Hepatocyte (in vitro differentiated cells): ENCODE measurements around the gene TNFRSF12A. TPM values are rescaled to one million over a fixed set of nuclear protein-coding genes. Genes with fewer than 3 reads are reported as not detected.

Source experiments
- DNase-seq: peaks from one replicate; pipeline ENCODE4 v3.0.0-alpha.2; 2016; ENCODE audit warnings: low spot score
- H2AFZ ChIP-seq: fragments of 200-600 bp; sonication (generic); 2 replicates; pipeline ENCODE4 v1.6.0; 2016; ENCODE audit warnings: antibody characterized with exemption, mild to moderate bottlenecking
- H3K27ac ChIP-seq: fragments of 200-600 bp; sonication (generic); 2 replicates; pipeline ENCODE4 v1.5.1; 2016; ENCODE audit warnings: mild to moderate bottlenecking
- H3K27me3 ChIP-seq: fragments of 200-600 bp; sonication (generic); 2 replicates; pipeline ENCODE4 v1.6.1; 2016
- H3K36me3 ChIP-seq: fragments of 200-600 bp; sonication (generic); replicated peaks from 2 replicates; pipeline ENCODE4 v1.5.1; 2016; ENCODE audit warnings: low read depth; ENCODE audit not compliant: insufficient read depth
- H3K4me1 ChIP-seq: fragments of 200-600 bp; sonication (generic); 2 replicates; pipeline ENCODE4 v1.5.1; 2016; ENCODE audit warnings: mild to moderate bottlenecking, moderate library complexity; ENCODE audit not compliant: insufficient read depth
- H3K4me2 ChIP-seq: fragments of 200-600 bp; sonication (generic); 2 replicates; pipeline ENCODE4 v1.6.0; 2016
- H3K4me3 ChIP-seq: fragments of 200-600 bp; sonication (generic); 2 replicates; pipeline ENCODE4 v1.5.1; 2016; ENCODE audit warnings: mild to moderate bottlenecking
- H3K79me2 ChIP-seq: fragments of 200-600 bp; sonication (generic); 2 replicates; pipeline ENCODE4 v1.6.0; 2017; ENCODE audit warnings: mild to moderate bottlenecking
- H3K9me2 ChIP-seq: fragments of 200-600 bp; sonication (generic); replicated peaks from 2 replicates; pipeline ENCODE4 v1.6.0; 2017; ENCODE audit warnings: mild to moderate bottlenecking; ENCODE audit not compliant: insufficient read depth
- H3K9me3 ChIP-seq: fragments of 200-600 bp; sonication (generic); 2 replicates; pipeline ENCODE4 v1.5.1; 2016; ENCODE audit warnings: low read depth, mild to moderate bottlenecking
- H4K20me1 ChIP-seq: fragments of 200-600 bp; sonication (generic); 2 replicates; pipeline ENCODE4 v1.6.0; 2016; ENCODE audit warnings: mild to moderate bottlenecking; ENCODE audit not compliant: insufficient read depth, poor library complexity, severe bottlenecking
- EZH2 ChIP-seq: fragments of 200-600 bp; sonication (generic); IDR thresholded peaks from 2 replicates; pipeline ENCODE4 v1.6.1; 2016; ENCODE audit warnings: antibody characterized with exemption, mild to moderate bottlenecking, borderline replicate concordance
- EZH2phosphoT487 ChIP-seq: fragments of 200-600 bp; sonication (generic); IDR thresholded peaks from one replicate; pipeline ENCODE4 v1.6.1; 2018; ENCODE audit warnings: antibody characterized with exemption, mild to moderate bottlenecking, low read depth, moderate library complexity; ENCODE audit not compliant: unreplicated experiment, severe bottlenecking
- WGBS: methylation state at CpG from one replicate; pipeline ENCODE4 v1.1.6; 2016; ENCODE audit warnings: low lambda C conversion rate; ENCODE audit errors: missing lambda C conversion rate; 5-methylcytosine and 5-hydroxymethylcytosine counted together
- polyA plus RNA-seq: library from polyadenylated mRNA; unstranded; fragments of >200 nt; fragmentation: Nextera tagmentation; extraction: Ambion mirVana; gene quantifications from 2 replicates; pipeline ENCODE4 v1.2.1, GENCODE V29; 2016
- total RNA-seq: library from RNA; depleted of rRNA; stranded (reverse); fragments of >200 nt; gene quantifications from 2 replicates; pipeline ENCODE4 v1.2.3, GENCODE V29; 2014
- TF ChIP-seq, protein P1 (sequence below): fragments of 200-600 bp; sonication (generic); IDR thresholded peaks from 2 replicates; pipeline ENCODE4 v1.5.1; 2016; ENCODE audit warnings: antibody characterized with exemption, mild to moderate bottlenecking; ENCODE audit not compliant: poor library complexity

TNFRSF12A gene
- total and polyA plus RNA-seq, 2 experiments from 2014 or later: 127 to 385 TPM

DNA sequence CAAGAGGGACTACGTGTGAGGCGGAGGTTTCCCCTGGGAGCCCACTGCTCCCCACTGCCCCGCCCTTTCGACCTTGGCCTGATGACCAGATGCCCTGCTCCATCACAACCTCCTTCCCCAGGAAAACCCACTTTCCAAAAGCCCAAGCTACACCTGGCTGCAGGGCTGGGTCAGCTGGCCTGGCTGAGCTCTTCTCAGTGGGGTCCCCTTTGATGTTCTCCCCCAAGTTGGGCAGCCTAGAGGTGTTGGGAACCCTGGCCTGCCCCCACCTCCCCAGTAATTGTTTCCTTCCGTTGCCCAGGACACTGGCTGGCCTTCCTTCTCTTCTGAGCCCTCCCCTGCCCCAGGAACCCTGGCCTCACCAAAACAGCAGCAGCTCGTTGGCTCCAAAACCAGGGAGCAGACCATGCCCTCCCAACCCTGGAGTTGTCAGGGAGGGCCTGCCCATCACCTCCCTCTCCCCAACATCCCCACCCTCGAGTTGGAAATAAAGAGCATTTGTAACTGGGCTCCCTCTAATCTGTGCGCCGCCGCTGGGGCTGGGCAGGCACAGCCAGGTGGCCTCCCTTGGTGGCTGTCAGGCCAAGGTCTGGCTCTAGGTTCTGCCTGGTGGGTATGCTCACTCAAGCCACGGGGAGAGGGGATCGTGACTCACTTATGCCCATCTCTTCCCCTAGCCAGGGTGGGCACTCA is 6.0 kb upstream of the TNFRSF12A start:
- H3K4me1 ChIP-seq: peaks cover 33% of the 10 kb centered on the region
- no peak for DNase-seq
- H3K79me2 ChIP-seq: peaks cover 21% of the 10 kb centered on the region
- H3K9me2 ChIP-seq: no peaks in the 10 kb centered on the region
- H3K27me3 ChIP-seq: peaks cover 7% of the 10 kb centered on the region
- no peak overlapping the region for H3K27ac ChIP-seq
- H3K36me3 ChIP-seq: no peaks in the 10 kb centered on the region
- TF ChIP-seq EZH2: no peak
- TF ChIP-seq, protein P1, sequence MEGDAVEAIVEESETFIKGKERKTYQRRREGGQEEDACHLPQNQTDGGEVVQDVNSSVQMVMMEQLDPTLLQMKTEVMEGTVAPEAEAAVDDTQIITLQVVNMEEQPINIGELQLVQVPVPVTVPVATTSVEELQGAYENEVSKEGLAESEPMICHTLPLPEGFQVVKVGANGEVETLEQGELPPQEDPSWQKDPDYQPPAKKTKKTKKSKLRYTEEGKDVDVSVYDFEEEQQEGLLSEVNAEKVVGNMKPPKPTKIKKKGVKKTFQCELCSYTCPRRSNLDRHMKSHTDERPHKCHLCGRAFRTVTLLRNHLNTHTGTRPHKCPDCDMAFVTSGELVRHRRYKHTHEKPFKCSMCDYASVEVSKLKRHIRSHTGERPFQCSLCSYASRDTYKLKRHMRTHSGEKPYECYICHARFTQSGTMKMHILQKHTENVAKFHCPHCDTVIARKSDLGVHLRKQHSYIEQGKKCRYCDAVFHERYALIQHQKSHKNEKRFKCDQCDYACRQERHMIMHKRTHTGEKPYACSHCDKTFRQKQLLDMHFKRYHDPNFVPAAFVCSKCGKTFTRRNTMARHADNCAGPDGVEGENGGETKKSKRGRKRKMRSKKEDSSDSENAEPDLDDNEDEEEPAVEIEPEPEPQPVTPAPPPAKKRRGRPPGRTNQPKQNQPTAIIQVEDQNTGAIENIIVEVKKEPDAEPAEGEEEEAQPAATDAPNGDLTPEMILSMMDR: no peak
- H3K4me3 ChIP-seq: no peak overlapping the region
- H3K4me2 ChIP-seq: peak overlapping the region; percentile 66
- H3K9me3 ChIP-seq: no peaks in the 10 kb centered on the region
- WGBS: 79% methylated on average over 12 of the region's 12 CpGs
- peaks cover 6% of the 10 kb centered on the region for H4K20me1 ChIP-seq
- no peak overlapping the region for H2AFZ ChIP-seq

DNA sequence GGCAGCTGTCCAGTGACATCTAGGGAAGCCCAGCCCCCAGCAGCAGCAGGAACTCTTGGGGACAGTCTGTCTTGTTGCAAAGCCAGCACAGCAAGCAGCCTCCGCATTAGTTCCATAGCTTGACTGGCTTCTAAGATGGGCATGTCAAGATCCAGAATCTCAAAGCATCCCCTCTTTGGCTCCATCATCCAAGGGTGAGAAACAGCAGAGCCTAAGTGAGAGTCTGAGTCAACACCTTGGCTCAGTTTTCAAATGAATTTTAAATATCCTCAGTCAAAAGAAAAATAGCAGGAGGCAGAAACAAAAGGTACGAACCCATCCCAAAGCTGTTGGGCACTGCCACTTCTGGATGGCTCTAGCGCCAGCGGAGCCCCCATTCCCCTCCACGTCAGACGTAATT is 5.2 kb upstream of the TNFRSF12A start:
- Histone ChIP-seq H3K4me1 (peaks cover 33% of the 10 kb centered on the region), H3K79me2 (peaks cover 28% of the 10 kb centered on the region), H4K20me1 (peaks cover 6% of the 10 kb centered on the region), H3K27ac (no peak overlapping the region), H2AFZ (no peak overlapping the region), H3K9me3 (no peaks in the 10 kb centered on the region), H3K4me3 (no peak overlapping the region), H3K36me3 (no peaks in the 10 kb centered on the region), H3K4me2 (no peak overlapping the region), H3K27me3 (peaks cover 7% of the 10 kb centered on the region), H3K9me2 (no peaks in the 10 kb centered on the region)
- DNase-seq: no peak
- TF ChIP-seq, protein P1: no peak
- TF ChIP-seq EZH2phosphoT487 (no peak), EZH2 (no peak)
- 96% methylated on average over 6 of the region's 6 CpGs for WGBS

DNA sequence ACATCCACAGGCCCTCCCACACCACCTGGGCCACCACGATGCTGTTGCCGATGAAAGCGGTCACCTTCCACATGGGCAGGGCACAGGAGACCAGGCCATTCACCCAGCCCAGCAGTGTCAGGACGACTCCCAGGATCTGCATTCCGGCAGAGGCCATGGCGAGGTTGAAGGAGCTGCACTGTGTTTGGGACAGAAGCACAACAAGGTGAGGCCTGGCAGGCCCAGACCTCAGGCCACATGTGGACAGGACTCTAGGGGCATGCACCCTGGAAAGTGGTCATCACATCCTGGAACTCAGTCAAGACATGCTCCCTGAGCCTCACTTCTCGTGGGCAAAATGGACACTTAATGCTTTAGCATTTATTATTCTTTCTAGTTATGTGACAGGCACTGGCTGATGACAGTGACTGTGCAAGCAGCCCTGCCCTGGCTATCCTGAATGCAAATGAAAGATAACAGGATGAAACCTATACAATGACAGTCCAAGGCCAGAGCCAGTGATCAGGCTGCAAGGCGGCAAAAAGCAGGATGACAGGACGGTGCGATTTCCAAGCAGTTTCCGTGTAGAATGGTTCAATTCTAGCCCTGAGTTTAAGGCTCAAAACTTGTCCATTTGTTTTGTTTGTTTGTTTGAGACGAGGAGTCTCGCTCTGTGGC is 4.2 kb upstream of the TNFRSF12A start:
- peaks cover 7% of the 10 kb centered on the region for H3K27me3 ChIP-seq
- no peak overlapping the region for H3K4me3 ChIP-seq
- H2AFZ ChIP-seq: no peak overlapping the region
- no peaks in the 10 kb centered on the region for H3K9me3 ChIP-seq
- H3K27ac ChIP-seq: no peak overlapping the region
- no peaks in the 10 kb centered on the region for H3K36me3 ChIP-seq
- peaks cover 6% of the 10 kb centered on the region for H4K20me1 ChIP-seq
- H3K9me2 ChIP-seq: no peaks in the 10 kb centered on the region
- DNase-seq: no peak
- peaks cover 25% of the 10 kb centered on the region for H3K4me1 ChIP-seq
- no peak for TF ChIP-seq EZH2phosphoT487
- peak overlapping the region; percentile 57 for H3K4me2 ChIP-seq
- peaks cover 28% of the 10 kb centered on the region for H3K79me2 ChIP-seq
- WGBS: 79% methylated on average over 13 of the region's 13 CpGs

DNA sequence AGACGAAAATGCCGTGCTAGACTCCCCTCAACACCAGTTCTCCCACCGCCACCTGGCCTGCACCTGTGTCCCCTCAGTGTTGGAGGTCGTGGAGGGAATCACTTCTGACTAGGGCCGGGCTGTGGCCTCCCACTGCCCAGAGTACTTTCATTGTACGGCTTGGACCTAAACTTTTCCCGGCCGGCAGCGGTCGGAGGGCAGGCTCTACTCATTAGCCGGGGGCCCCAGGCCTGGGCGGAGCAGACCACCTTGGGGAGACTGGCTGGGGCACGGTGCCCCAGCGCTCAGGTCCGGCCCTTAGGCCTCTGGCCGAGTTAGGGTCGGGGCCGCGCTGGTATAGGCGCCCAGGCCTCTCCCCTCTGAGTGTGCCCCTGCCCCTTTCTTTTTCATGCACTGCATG is 2.8 kb upstream of the TNFRSF12A start:
- Histone ChIP-seq H3K36me3 (no peaks in the 10 kb centered on the region), H3K4me3 (peak overlapping the region; percentile 42), H3K9me3 (no peaks in the 10 kb centered on the region), H3K27me3 (peaks cover 7% of the 10 kb centered on the region), H4K20me1 (peaks cover 6% of the 10 kb centered on the region), H3K9me2 (no peaks in the 10 kb centered on the region), H2AFZ (no peak overlapping the region), H3K4me1 (peaks cover 22% of the 10 kb centered on the region), H3K4me2 (peak overlapping the region; percentile 78), H3K79me2 (peaks cover 28% of the 10 kb centered on the region), H3K27ac (peak overlapping the region; percentile 98)
- 12% methylated on average over 20 of the region's 20 CpGs for WGBS
- no peak for DNase-seq
- no peak for TF ChIP-seq EZH2phosphoT487
- no peak for TF ChIP-seq EZH2
- TF ChIP-seq, protein P1: no peak
